Measurements from ENCODE around the gene ZBTB49.

- TF ChIP-seq CTCF (IDR thresholded peaks at IDR 0.05) (no peak), REST (IDR thresholded peaks at IDR 0.05; ENCODE audit: insufficient read depth in 1 of 2, low read depth in 2 of 2, low read length in 1 of 2) (no peak), POLR2AphosphoS5 (IDR thresholded peaks at IDR 0.05; ENCODE audit: low read depth, low read length) (no peak), SIN3A (IDR thresholded peaks at IDR 0.05; ENCODE audit: borderline replicate concordance, insufficient read depth, low read depth, low read length) (no peak)
These were observed 2.0 kb upstream of the ZBTB49 start for GRCh38 chr4:4288098-4288497.
